ENCODE measurements around the gene AANAT. TPM values are rescaled to one million over a fixed set of nuclear protein-coding genes. Genes with fewer than 3 reads are reported as not detected.

The AANAT gene
- total and polyA plus RNA-seq, 11 donors, result 0.19 TPM; not detected in 10

DNA sequence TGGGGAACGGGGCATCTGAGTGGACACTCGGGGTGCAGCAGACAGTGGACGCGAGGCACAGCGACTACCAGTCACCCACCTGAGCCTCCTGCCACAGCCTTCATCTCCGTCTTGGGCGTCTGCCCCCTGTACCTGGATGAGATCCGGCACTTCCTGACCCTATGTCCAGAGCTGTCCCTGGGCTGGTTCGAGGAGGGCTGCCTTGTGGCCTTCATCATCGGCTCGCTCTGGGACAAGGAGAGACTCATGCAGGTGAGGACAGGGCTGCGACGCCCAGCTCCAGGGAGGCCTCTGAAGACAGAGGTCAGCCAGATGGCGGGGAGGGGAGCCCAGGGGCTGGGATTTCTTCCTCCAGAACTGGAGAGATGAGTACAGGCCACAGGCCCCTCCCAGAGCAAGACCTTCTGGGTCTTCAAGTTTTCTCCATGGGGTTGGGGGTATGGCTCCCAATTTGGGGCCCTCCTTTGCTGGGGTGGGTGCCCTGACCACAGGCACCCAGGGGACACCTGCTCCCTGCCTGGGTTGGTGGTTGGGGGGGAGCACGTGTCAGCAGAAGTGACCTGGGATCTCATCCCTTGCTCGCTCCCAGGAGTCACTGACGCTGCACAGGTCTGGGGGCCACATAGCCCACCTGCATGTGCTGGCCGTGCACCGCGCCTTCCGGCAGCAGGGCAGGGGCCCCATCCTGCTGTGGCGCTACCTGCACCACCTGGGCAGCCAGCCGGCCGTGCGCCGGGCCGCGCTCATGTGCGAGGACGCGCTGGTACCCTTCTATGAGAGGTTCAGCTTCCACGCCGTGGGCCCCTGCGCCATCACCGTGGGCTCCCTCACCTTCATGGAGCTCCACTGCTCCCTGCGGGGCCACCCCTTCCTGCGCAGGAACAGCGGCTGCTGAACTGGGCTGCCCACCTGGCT is 1.9 kb downstream of the AANAT start:
- H3K9me3 ChIP-seq, result no peaks in the 10 kb centered on the region
- 93 to 94% (median 94%) methylated on average over 24 to 38 of the region's 38 CpGs for WGBS, 4 donors
- H3K36me3 ChIP-seq, result peaks cover 0 to 48% (median 9%) of the 10 kb centered on the region in 9 donors
- DNase-seq (peak in 1 of 5 donors; percentile 54), ATAC-seq (no peak)
- peaks cover 0 to 12% (median 2%) of the 10 kb centered on the region in 12 donors for H3K4me1 ChIP-seq
- no peak overlapping the region for H3K27ac ChIP-seq
- no peak overlapping the region for H3K4me3 ChIP-seq
- TF ChIP-seq, protein P1, sequence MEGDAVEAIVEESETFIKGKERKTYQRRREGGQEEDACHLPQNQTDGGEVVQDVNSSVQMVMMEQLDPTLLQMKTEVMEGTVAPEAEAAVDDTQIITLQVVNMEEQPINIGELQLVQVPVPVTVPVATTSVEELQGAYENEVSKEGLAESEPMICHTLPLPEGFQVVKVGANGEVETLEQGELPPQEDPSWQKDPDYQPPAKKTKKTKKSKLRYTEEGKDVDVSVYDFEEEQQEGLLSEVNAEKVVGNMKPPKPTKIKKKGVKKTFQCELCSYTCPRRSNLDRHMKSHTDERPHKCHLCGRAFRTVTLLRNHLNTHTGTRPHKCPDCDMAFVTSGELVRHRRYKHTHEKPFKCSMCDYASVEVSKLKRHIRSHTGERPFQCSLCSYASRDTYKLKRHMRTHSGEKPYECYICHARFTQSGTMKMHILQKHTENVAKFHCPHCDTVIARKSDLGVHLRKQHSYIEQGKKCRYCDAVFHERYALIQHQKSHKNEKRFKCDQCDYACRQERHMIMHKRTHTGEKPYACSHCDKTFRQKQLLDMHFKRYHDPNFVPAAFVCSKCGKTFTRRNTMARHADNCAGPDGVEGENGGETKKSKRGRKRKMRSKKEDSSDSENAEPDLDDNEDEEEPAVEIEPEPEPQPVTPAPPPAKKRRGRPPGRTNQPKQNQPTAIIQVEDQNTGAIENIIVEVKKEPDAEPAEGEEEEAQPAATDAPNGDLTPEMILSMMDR (IDR thresholded peaks at IDR 0.05), result no peak
- no peak for TF ChIP-seq POLR2A (IDR thresholded peaks at IDR 0.05)
- H3K27me3 ChIP-seq, result no peaks in the 10 kb centered on the region
- intact Hi-C loops (cut with DNase I), result loop anchor here in 1 of 10 donors (5.0 kb wide), 1 partner anchor 78 kb away; no protein-coding TSS in a partner anchor

DNA sequence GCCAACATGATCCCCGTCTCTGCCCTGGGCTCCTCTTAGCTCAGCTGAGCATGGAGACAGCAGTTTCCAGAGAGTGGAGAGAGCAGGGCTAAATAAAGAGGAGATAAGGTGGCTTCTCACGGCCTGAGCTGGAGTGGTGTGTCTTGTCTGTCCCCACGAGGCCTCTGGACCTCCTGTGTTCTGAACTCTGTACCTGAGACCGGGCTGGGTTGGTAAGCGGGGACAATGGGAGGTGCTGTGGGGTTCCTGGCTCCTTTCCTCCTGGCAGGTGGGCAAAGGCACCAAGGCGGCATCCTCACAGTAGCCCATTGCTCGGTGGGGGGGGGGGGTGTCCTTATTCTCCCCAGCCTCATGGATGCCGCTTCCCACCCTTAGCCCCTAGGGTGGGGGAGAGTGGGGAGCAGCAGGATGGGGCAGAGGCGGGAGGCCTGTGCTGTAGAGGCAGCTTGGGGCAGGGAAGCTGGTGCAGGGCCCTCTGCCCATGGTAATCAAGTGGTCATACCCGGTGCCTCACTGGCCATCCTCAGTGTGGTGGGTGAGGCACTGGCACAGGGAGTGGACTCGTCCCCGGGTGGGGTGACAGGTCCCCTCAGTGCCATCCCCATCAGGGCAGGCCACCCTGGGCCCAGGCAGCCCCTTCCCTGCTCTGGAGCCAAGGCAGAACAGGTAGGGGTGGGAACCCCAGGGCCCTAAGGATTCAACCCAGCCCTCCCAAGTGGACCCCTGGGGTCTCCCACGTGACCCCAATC is 2.8 kb downstream of the AANAT start:
- DNase-seq, result peak in 1 of 5 donors; percentile 53
- peak in 3 of 4 donors; percentile 6 to 37 (median 23) for ATAC-seq
- intact Hi-C loops (cut with DNase I), result loop anchor here in 1 of 10 donors (5.0 kb wide), 1 partner anchor 77 kb away; no protein-coding TSS in a partner anchor

DNA sequence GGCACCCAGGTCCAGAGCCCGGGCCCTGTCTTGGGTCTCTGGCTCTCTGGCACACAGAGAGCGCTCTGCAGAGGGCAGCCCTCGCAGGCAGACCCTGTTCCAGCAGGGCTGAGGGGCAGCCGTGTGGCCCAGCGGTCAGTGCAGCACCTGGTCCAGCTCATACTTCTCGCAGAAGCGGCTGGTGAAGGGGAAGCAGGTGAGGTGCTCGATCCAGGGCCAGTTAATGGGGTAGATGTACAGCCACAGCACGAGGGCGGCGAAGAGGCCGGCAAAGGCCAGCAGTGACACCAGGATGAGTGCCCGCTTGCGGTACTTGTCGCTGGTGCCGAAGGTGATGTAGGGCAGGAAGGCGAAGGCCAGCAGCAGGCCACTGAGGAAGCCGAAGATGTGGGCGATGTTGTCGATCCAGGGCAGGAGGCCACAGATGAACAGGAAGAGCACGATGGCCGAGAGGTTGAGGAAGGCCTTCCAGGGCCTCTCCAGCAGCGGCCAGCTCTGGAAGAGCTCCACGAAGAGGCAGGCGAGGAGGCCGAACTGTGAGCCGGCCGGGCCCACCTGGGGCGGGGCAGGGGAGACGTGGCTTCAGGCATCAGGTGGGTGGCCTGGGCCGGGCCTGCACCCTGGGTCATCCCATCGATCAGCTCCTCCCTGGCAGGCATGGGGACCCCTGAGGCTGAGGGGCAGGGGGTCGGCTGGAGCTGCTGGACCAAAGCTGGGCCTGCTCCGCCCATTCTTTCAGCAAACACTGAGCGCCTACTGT is 4.3 kb downstream of the AANAT start:
- Histone ChIP-seq H3K27me3 (no peaks in the 10 kb centered on the region), H3K4me3 (no peak overlapping the region), H3K9me3 (no peaks in the 10 kb centered on the region), H3K36me3 (peaks cover 0 to 71% (median 9%) of the 10 kb centered on the region in 9 donors), H3K4me1 (peaks cover 0 to 9% (median 0%) of the 10 kb centered on the region in 12 donors), H3K27ac (no peak overlapping the region)
- intact Hi-C loops (cut with DNase I), result no loop called here
- WGBS, 4 donors, result 91 to 95% (median 93%) methylated on average over 34 to 35 of the region's 35 CpGs
- ATAC-seq (no peak), DNase-seq (peak in 1 of 5 donors; percentile 58)
- no peak for TF ChIP-seq POLR2A (IDR thresholded peaks at IDR 0.05)
- TF ChIP-seq, protein P1 (IDR thresholded peaks at IDR 0.05), result no peak

More for the DNA sequence above, 2.8 kb downstream of the AANAT start:
- no peak for TF ChIP-seq POLR2A (IDR thresholded peaks at IDR 0.05)
- TF ChIP-seq, protein P1 (IDR thresholded peaks at IDR 0.05), result no peak
- H3K4me3 ChIP-seq, result no peak overlapping the region
- WGBS, 4 donors, result 73 to 85% (median 81%) methylated on average over 7 to 13 of the region's 13 CpGs
- H3K27ac ChIP-seq, result no peak overlapping the region
- no peaks in the 10 kb centered on the region for H3K9me3 ChIP-seq
- H3K36me3 ChIP-seq, result peaks cover 0 to 56% (median 9%) of the 10 kb centered on the region in 9 donors
- H3K4me1 ChIP-seq, result peaks cover 0 to 12% (median 2%) of the 10 kb centered on the region in 12 donors
- no peaks in the 10 kb centered on the region for H3K27me3 ChIP-seq
